HG02970 (cell line): ENCODE results near the gene GALT.
"Not testable (repeated sequence)": the region's sequence is repeated elsewhere in the genome, so short reads cannot be mapped to it uniquely, and the experiment has no call there.

Experiments
- ATAC-seq: cut with Tn5 transposase; IDR thresholded peaks from one replicate; pipeline ENCODE4 v1.9.1; 2021; ENCODE audit warnings: mild to moderate bottlenecking, moderate library complexity, moderate number of reproducible peaks; ENCODE audit not compliant: unreplicated experiment, low FRiP score

The GALT gene

GRCh38 chr9:34625186-34625486 is 21.3 kb upstream of the GALT start:
- no peak for ATAC-seq

GRCh38 chr9:34627716-34628655 is 18.5 kb upstream of the GALT start:
- no peak for ATAC-seq

- no peak for ATAC-seq
Measured at GRCh38 chr9:34628656-34629490, 17.6 kb upstream of the GALT start, which contains the start of gene ARID3C. Gene ARID3C, minus strand, starts transcription at chr9:34629066. Its CDS starts 1,052 bp downstream, at chr9:34628014.

- ATAC-seq, result no peak
Measured at GRCh38 chr9:34629491-34629808, 17.0 kb upstream of the GALT start.

GRCh38 chr9:34630402-34631154 is 15.9 kb upstream of the GALT start:
- ATAC-seq, result no peak

GRCh38 chr9:34633166-34633565 is 13.3 kb upstream of the GALT start:
- no peak for ATAC-seq

GRCh38 chr9:34633851-34634550 is 12.5 kb upstream of the GALT start:
- no peak for ATAC-seq

GRCh38 chr9:34634551-34635248 is 11.8 kb upstream of the GALT start:
- no peak for ATAC-seq

- ATAC-seq, result no peak
Measured at GRCh38 chr9:34635556-34635955, 10.9 kb upstream of the GALT start.

GRCh38 chr9:34636791-34637355 is 9.6 kb upstream of the GALT start:
- ATAC-seq, result no peak

GRCh38 chr9:34637356-34638137 is 8.9 kb upstream of the GALT start, which contains the start of gene SIGMAR1:
Gene SIGMAR1, minus strand, starts transcription at chr9:34637787. Its CDS starts 90 bp downstream, at chr9:34637697.
- ATAC-seq, result no peak

- no peak for ATAC-seq
Measured at GRCh38 chr9:34638138-34638445, 8.4 kb upstream of the GALT start.

- not testable (repeated sequence) for ATAC-seq
Measured at GRCh38 chr9:34639322-34639721, 7.2 kb upstream of the GALT start.

- ATAC-seq, result no peak
Measured at GRCh38 chr9:34642679-34643078, 3.8 kb upstream of the GALT start.

- no peak for ATAC-seq
Measured at GRCh38 chr9:34644766-34645314, 1.6 kb upstream of the GALT start.

GRCh38 chr9:34647084-34647403 is 569 bp downstream of the GALT start:
- no peak for ATAC-seq

- no peak for ATAC-seq
Measured at GRCh38 chr9:34647651-34648050, 1.2 kb downstream of the GALT start.

GRCh38 chr9:34648673-34649072 is 2.2 kb downstream of the GALT start:
- ATAC-seq, result no peak

GRCh38 chr9:34650816-34651215 is 4.3 kb downstream of the GALT start:
- ATAC-seq, result no peak
